Prostate gland (tissue), 2 donors: ENCODE data around the gene WDR87.

ENCODE experiments used
- POLR2A ChIP-seq: fragments of 450-650 bp; IDR thresholded peaks from one replicate; pipeline ENCODE4 v1.6.1; 2016; ENCODE audit warnings: antibody characterized with exemption, mild to moderate bottlenecking
- POLR2AphosphoS5 ChIP-seq: sonication (generic); formaldehyde crosslinking; IDR thresholded peaks from one replicate; pipeline ENCODE4 v1.6.1; 2017; ENCODE audit warnings: antibody characterized with exemption
- TF ChIP-seq, protein P1 (sequence below), 4 experiments: fragments of 200-600 bp in 2 of 4; fragments of 450-650 bp in 2 of 4; sonication (generic) in 2 of 4; IDR thresholded peaks; 1 replicate in 3 of 4; 2 replicates in 1 of 4; pipeline ENCODE4 v1.5.1; 2016 to 2019; ENCODE audit warnings: antibody characterized with exemption in 4 of 4, mild to moderate bottlenecking in 2 of 4, moderate library complexity in 2 of 4

DNA sequence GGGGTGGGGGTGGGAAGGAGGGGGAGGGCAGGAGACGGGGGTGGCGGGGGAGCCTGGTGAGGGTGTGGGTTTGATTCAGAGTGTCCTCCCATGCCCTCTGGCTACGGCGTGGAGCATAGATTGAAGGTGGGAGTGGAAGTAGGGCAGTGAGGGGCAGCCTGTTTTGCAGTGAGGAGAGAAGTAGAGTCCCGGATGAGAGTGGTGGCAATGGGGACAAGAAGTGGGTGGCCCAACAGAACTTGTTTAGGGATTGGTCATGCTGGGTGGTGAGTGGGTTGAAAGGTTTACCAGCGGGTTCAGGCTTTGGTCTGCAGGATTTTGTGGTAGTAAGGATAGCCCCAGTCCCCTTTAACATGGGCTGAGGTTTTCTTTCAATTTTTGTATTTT is 36.1 kb upstream of the WDR87 start:
- TF ChIP-seq, protein P1, sequence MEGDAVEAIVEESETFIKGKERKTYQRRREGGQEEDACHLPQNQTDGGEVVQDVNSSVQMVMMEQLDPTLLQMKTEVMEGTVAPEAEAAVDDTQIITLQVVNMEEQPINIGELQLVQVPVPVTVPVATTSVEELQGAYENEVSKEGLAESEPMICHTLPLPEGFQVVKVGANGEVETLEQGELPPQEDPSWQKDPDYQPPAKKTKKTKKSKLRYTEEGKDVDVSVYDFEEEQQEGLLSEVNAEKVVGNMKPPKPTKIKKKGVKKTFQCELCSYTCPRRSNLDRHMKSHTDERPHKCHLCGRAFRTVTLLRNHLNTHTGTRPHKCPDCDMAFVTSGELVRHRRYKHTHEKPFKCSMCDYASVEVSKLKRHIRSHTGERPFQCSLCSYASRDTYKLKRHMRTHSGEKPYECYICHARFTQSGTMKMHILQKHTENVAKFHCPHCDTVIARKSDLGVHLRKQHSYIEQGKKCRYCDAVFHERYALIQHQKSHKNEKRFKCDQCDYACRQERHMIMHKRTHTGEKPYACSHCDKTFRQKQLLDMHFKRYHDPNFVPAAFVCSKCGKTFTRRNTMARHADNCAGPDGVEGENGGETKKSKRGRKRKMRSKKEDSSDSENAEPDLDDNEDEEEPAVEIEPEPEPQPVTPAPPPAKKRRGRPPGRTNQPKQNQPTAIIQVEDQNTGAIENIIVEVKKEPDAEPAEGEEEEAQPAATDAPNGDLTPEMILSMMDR (IDR thresholded peaks at IDR 0.05), result no peak
- TF ChIP-seq POLR2A (no peak), POLR2AphosphoS5 (no peak)
